Brain microvascular endothelial cell (primary cell): ENCODE results near the gene OR5K2.

ENCODE experiments used
- DNase-seq: peaks from one replicate; pipeline ENCODE4 v3.0.0-alpha.2; 2020
- H3K27ac ChIP-seq: fragments of 250-450 bp; sonication (Bioruptor Pico); 2 replicates; pipeline ENCODE4 v1.5.1; 2020; ENCODE audit warnings: mild to moderate bottlenecking, moderate library complexity
- H3K27me3 ChIP-seq: fragments of 250-450 bp; sonication (Bioruptor Pico); replicated peaks from 2 replicates; pipeline ENCODE4 v1.5.1; 2020; ENCODE audit warnings: mild to moderate bottlenecking
- H3K36me3 ChIP-seq: fragments of 250-450 bp; sonication (Bioruptor Pico); replicated peaks from 2 replicates; pipeline ENCODE4 v1.5.1; 2020; ENCODE audit warnings: mild to moderate bottlenecking
- H3K4me3 ChIP-seq: 2 replicates; pipeline ENCODE4 v1.5.1; 2011; ENCODE audit warnings: low read depth, mild to moderate bottlenecking, control low read depth, low read length, moderate library complexity
- in situ Hi-C: cut with HindIII; loops from 2 replicates; pipeline ENCODE4 v1.10.0; 2017; ENCODE audit warnings: low sequenced_read_pairs, low pct_ligation_motif_present
- TF ChIP-seq, protein P1 (sequence below): IDR thresholded peaks from 2 replicates; pipeline ENCODE4 v1.5.1; 2011; ENCODE audit warnings: low read depth, mild to moderate bottlenecking, moderate library complexity, low read length, control low read depth, inconsistent platforms; ENCODE audit errors: missing control alignments

Gene OR5K2

GRCh38 chr3:98497381-98497780 lies at the start of gene OR5K2:
Gene OR5K2 (plus strand): TSS chr3:98497681. CDS start chr3:98497681, 0 bp downstream.
- no peaks in the 10 kb centered on the region for H3K27me3 ChIP-seq
- H3K27ac ChIP-seq, result no peak within 1 kb of the TSS
- H3K4me3 ChIP-seq, result no peak within 1 kb of the TSS
- no peaks in the 10 kb centered on the region for H3K36me3 ChIP-seq
- in situ Hi-C loops, result no loop called here
- TF ChIP-seq, protein P1, sequence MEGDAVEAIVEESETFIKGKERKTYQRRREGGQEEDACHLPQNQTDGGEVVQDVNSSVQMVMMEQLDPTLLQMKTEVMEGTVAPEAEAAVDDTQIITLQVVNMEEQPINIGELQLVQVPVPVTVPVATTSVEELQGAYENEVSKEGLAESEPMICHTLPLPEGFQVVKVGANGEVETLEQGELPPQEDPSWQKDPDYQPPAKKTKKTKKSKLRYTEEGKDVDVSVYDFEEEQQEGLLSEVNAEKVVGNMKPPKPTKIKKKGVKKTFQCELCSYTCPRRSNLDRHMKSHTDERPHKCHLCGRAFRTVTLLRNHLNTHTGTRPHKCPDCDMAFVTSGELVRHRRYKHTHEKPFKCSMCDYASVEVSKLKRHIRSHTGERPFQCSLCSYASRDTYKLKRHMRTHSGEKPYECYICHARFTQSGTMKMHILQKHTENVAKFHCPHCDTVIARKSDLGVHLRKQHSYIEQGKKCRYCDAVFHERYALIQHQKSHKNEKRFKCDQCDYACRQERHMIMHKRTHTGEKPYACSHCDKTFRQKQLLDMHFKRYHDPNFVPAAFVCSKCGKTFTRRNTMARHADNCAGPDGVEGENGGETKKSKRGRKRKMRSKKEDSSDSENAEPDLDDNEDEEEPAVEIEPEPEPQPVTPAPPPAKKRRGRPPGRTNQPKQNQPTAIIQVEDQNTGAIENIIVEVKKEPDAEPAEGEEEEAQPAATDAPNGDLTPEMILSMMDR, result no peak
- DNase-seq, result no peak

DNA sequence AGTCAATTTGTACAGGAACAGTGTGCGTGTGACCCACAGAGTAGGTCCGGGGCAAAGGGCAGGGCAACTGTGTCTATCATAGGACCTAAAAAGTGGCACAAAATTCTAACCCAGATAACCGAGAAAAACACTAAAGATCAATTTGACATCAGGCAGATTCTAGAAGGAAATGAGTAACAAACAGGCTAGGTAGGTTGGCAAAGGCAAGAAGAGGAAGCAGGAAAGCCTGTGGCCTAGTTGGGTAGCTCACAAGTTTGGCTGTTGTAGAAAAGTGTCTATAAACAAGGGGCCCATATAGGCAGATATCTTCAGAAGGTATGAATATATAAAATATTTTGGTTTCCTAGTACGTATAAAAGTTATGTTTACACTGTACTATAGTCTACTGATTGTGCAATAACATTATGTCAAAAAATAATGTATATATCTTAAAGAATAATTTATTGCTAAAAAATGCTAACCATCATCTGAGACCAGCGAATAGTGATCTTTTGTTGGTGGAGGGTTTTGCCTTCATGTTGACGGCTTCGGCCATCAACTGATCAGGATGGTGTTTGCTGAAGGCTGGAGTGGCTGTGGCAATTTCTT lies 47.8 kb upstream of the OR5K2 start:
- in situ Hi-C loops, result no loop called here
- H3K27me3 ChIP-seq, result no peaks in the 10 kb centered on the region
- no peak for DNase-seq
- H3K4me3 ChIP-seq, result no peak overlapping the region
- TF ChIP-seq, protein P1, result no peak
- H3K36me3 ChIP-seq, result no peaks in the 10 kb centered on the region
- no peak overlapping the region for H3K27ac ChIP-seq

DNA sequence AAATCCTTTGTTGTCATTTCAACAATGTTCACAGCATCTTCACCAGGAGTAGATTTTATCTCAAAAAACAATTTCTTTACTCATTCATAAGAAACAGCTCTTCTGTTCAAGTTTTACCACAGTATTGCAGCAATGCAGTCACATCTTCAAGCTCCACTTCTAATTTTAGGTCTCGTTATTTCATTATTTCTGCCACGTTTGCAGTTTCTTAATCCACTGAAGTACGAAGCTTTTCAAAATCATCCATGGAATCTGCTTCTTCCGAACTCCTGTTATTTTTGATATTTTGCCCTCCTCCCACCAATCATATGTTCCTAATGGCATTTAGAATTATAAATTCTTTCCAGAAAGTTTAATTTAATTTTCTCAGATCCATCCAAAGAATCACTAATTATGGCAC lies 47.1 kb upstream of the OR5K2 start:
- Histone ChIP-seq H3K27me3 (no peaks in the 10 kb centered on the region), H3K36me3 (no peaks in the 10 kb centered on the region), H3K27ac (no peak overlapping the region), H3K4me3 (no peak overlapping the region)
- DNase-seq, result no peak
- TF ChIP-seq, protein P1, result no peak
- in situ Hi-C loops, result no loop called here

GRCh38 chr3:98453827-98454226 lies 43.7 kb upstream of the OR5K2 start:
- no peak overlapping the region for H3K4me3 ChIP-seq
- no peak overlapping the region for H3K27ac ChIP-seq
- in situ Hi-C loops, result no loop called here
- no peaks in the 10 kb centered on the region for H3K36me3 ChIP-seq
- no peak for DNase-seq
- TF ChIP-seq, protein P1, result no peak
- no peaks in the 10 kb centered on the region for H3K27me3 ChIP-seq

DNA sequence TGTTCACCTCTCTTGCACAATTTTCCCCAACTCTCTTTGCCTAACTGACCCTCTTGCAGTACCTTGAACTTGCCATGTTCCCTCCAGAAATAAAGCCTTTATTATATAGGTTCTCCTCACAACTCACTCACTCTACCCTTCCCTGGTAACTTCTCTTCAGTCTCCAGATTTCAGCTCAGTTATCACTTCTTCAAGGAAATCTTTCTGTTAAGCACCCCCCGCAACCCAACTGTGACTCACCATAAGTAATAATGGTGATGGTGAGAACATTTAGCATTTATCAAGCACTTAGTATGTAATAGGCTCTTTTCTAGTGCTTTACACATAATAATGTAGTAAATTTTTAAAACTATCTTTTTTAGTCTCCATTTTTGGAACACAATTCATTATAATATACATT lies 42.6 kb upstream of the OR5K2 start:
- no peaks in the 10 kb centered on the region for H3K36me3 ChIP-seq
- H3K4me3 ChIP-seq, result no peak overlapping the region
- DNase-seq, result no peak
- no peak overlapping the region for H3K27ac ChIP-seq
- in situ Hi-C loops, result no loop called here
- TF ChIP-seq, protein P1, result no peak
- H3K27me3 ChIP-seq, result no peaks in the 10 kb centered on the region

GRCh38 chr3:98457543-98457942 lies 39.9 kb upstream of the OR5K2 start:
- DNase-seq, result no peak
- H3K27me3 ChIP-seq, result no peaks in the 10 kb centered on the region
- no peak overlapping the region for H3K27ac ChIP-seq
- TF ChIP-seq, protein P1, result no peak
- no peak overlapping the region for H3K4me3 ChIP-seq
- in situ Hi-C loops, result no loop called here
- no peaks in the 10 kb centered on the region for H3K36me3 ChIP-seq
